Mucosa of gallbladder (tissue), 1 donor: ENCODE results near the gene SLU7. TPM values are rescaled to one million over a fixed set of nuclear protein-coding genes. Genes with fewer than 3 reads are reported as not detected.
A peak's percentile ranks its signal among the peaks of the same experiment; 100 is the strongest.

Experiments
- DNase-seq: peaks from one replicate; pipeline ENCODE4 v3.0.0-alpha.2; 2020; ENCODE audit warnings: low spot score
- total RNA-seq: library from RNA; stranded (reverse); gene quantifications from one replicate; pipeline ENCODE4 v1.2.1, GENCODE V29; 2021
- donor health status: DM: no; HTN: no; CAD: no.

The SLU7 gene
- total RNA-seq, 1 donor from 2014 or later: 48.0 TPM

DNA sequence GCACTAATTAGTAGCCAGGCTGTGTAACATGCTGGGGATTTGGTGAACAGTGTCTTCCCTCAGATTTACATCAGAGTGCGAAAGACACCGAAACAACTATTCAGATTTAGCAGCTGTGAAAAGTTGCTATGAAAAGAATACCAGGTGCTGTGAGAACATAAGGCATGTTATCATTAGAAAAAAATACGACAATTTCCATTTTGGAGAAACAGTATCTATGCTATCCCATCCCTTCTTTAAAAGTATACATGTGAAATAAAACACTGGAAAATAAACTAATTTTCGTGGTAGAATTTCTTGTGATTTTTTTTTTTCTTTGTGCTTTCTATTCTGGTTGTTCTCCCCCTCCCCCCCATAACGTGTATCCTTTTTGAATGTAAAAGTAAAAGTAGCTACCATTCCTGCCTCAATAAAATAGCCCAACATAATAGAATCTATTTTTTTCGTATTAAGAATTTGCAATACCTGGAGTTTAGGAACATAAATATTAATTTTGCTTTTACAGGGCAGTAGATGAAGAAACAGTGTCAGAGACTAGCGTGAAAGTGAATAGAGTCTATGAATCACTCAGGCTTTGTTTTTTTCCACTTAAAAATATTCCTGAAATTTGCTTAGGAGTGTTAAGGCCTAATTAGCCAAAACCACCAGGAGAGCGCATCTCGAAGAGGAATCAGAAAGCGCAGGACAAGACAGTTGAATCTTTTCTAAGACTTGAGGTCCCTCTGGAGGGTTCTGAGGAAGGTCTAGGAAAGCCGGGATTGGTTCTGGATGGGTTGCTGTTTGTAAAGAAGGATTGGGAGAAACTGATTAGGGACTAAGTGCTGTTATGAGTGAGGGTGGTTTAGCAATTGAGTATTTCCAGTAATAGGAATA, 813 bp upstream of the SLU7 start:
- no peak for DNase-seq

DNA sequence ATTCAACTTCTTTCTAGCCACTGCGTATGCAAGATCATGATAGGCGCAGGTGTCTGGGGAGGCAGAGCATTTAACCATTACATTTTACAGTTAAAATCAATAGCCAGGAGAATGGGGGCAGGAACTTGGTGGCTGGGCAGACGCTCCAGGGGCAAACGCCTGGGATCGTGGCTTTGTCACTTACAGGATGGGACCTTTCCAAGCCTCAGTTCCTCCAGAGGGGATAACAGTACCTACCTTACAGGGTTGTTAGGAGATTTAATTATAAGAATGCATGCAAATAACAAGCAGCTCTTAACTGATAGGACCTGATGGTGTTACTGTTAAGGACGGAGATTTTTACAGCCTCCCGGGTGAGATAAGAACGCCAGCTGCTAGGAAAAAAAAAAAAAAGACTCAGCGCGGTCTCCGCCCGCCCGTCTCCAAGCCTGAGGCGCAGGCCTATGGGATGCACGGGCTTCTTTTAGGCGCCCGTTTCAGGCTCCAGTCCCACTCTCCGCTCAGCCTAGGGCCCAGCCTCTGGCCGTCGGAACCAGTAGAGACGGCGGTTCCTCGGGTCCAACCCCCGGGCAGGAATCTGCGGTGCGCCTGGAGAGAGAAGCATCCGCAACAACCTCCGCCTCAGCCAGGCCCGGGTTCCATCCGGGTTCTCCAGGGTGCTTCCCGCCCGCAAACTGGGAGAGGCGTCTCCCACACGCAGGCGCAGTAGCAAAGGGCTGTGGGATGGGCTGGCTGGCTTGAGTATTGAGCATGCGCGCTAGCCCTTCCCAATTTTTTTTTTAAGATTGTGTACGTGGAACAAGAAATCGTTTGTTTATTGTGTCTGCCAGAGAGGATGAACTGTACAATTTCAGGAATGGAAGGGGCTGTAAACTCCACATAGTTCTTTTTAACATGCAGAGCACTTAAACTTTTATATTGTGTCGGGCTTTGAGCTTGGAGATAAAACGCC, 19.2 kb downstream of the SLU7 start, which contains the start of gene FAM200C:
Gene FAM200C, minus strand, starts transcription at position 653 of the 952 bp plus-strand sequence. CDS start 4,564 bp downstream, outside the sequence.
- DNase-seq: peak; percentile 92

DNA sequence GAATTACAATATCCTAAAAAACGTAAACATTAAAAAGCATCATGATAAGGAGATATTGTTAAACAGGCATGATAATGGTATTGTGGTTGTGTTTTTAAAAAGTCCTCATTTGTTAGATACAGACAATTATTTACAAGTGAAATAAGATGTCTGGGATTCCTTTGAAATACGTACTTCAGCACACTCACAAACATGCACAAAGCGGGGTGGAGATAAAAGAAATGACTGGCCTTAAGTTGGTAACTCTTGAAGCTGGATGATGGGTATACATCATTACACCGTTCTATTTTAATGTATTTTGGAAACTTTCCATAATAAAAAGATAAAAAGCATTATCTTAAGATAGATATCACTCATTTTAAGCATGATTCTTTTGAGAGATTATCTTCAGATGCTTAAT, 20.1 kb downstream of the SLU7 start:
- no peak for DNase-seq

DNA sequence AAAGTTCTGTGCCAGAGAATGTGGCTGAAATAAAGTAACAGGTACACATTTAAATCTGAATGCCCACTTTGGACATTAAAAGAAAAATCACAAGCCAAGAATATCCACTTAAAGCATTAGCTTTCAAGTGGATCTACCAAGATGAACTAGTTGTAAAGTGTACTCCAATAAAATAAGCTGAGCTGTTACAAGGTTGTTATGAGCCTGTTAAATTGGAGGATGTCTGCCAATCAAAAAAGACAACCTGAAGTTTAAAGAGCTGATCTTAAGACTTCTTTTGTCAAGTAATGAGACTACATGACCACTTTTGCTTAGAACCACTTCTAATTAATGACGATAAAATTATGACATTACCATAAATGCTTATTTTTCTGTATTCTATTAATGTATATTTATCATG, 21.4 kb downstream of the SLU7 start:
- DNase-seq: no peak

DNA sequence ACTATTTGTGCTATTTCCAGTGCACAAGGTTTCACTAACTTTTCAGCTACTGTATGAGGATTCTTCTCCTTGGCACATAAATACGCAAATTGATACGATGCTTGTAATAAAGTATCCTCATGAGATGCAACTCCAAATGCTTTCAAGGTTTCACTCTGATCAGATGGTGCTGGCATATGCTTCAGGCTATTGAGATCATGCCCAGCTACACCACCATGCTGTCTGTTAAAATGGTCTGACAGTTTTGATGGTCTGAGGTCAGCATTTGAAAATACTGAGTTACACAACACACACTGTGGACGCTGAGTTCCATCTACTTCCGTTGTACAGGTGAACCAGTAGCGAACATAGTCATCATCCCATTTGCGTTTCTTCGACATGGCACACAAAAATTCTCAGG, 23.8 kb downstream of the SLU7 start:
- DNase-seq: no peak

DNA sequence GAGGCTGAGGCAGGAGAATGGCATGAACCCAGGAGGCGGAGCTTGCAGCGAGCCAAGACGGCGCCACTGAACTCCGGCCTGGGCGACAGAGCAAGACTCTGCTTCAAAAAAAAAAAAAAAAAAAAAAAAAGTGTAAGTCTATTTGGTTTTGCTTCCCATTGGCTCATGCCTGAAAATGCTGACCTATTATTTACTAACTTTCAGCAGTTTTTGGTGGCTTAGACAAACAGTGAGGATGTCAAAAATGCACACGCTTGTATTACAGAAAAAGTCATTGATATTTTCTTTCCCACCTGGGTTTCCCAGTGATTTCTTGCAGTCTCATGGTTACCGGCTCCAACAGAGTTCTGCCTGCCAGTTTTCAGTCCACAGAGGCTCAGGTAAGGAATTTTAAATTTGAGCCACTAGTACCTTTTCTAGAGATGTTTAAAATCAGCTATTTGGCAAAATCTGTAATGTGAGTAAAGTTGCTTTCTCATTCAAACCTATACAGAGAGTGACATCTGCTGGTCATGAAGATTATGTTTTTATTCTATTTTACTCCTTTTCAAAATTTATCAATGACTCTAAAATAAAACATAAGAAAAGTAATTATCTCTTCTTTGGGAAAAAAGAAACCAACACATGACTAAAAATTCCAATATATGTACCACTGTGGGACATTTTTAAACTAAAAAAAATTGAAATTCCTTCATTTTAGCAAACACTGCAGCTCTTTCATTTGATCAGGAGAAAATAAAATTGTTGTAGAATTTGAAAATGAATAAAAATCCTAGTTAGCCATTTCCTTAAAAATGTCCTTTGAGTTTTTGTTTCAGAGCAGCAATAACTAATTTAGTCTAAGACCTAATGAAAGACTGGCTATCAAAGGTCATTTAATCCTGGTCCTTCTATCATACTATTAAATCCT, 27.8 kb downstream of the SLU7 start:
- no peak for DNase-seq

DNA sequence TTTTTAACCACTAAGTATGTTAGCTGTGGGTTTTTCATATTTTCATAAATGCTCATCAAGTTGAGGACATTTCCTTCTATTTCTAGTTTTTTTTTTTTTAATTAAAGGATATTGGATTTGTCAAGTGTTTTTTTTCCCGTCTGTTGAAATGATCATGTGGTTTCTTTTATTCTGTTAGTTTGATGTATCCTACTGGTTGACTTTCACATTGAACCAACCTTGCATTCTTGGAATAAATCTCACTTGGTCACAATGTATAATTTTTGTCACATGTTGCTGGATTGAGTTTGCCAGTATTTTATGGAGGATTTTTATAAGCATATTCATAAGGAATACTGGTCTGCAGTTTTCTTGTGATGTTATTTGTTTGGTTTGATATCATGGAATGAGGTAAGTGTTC, 31.4 kb downstream of the SLU7 start:
- DNase-seq: no peak

DNA sequence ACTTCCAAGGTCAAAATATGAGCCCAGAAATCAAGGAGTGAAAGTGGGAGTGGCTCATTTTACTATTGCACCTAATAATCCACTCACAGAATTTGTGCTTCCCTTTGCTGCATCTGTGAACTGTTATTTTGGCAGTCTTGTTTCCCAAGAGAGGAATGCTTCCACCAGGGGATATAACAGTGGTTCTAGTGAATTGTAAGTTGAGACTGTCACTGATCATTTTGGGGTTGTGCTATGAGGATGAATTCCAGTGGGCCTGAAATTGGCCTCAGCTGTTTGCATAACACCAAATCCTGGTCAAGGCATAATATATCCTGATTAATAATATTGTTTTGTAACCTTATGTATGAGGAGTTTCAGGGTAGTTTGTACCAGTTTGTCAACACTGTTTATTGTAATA, 33.4 kb downstream of the SLU7 start:
- no peak for DNase-seq

DNA sequence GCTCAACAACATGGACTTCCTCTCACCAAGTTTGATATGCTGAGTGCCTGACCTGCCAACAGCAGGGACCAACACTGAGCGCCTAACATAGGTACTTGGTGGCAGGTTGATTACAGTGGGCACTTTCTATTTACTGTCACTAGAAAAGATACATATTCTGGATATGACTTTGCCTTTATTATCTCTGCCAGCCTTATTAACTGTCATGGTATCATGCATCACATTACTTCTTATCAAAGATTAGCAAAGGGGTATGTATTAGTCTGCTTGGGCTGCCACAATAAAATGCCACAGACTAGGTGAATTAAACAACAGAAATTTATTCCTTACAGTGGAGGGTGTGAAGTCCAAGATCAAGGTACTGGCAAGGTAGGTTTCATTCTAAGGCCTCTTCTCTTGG, 34.2 kb downstream of the SLU7 start:
- no peak for DNase-seq

DNA sequence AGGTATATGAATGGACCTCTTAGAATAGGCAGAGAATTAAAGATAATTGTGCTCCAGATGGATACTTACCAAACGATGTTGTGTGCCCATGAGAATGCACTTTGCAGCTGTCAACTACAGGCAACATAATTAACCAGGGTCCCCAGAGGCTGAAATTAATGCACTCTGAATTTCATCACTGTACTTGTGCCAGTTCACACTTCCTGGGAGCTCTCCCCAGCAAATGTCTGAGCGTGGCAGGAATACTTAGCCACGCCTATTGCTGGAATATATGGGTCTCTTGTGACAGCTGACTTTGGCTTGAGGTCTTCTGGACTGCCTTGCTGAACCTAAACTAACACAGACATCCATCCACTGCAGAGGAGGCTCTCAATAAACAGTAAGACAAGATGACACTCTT, 36.5 kb downstream of the SLU7 start:
- DNase-seq: no peak

DNA sequence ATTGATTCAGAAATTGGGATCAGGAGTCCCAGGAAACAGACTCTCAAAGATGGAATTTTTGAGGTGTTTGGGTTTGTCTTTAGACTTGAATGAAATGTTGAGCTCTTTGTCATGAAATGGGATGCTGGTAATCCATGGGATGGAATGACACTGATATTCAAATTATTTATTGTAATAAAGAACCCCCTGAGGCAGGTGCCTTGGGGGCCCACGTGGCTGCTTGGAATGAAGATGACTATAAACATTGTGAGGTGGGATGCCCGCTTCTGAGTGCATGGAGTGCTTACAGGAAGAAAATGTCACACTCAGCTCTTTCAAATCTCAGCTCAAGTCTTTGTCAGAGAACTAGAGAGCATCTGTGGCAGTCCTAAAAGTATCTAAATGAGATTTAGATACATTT, 38.8 kb downstream of the SLU7 start:
- DNase-seq: no peak

DNA sequence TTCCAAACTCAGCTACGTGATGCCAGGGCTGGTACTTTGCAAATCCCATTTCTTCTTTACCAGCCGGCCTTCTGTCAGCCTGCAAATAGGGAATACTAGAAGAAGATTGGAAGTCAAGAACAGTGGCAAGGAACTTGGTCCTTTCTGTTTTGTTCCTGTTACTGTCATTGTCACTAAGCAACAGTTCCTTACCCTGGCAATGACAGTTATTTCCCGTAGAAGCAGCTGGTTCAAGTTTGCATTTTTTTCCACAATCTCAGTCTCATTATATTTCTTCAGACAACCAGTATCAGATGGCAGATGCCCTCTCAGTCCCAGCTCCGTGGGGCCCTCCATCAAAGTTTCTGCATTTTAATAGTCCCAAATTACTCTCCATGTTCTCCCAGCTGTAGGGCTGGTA, 39.4 kb downstream of the SLU7 start:
- DNase-seq: no peak

DNA sequence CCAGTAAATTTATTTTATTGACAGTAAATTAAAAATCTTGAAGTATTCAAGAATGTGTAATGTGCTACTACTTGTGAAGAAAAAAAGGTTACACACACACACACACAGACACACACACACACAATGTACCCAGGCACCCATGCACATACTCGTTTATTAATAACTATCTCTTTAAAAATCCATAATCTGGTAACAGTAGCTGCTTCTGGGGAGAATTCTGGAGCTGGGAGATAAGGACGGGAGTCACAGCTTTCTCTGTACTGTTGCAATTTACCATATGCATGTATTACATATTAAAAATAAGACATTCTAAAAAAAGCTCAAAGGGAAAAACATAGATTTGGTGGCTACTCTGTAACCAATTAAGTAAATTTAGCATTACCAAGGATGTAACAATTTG, 40.6 kb downstream of the SLU7 start:
- no peak for DNase-seq

DNA sequence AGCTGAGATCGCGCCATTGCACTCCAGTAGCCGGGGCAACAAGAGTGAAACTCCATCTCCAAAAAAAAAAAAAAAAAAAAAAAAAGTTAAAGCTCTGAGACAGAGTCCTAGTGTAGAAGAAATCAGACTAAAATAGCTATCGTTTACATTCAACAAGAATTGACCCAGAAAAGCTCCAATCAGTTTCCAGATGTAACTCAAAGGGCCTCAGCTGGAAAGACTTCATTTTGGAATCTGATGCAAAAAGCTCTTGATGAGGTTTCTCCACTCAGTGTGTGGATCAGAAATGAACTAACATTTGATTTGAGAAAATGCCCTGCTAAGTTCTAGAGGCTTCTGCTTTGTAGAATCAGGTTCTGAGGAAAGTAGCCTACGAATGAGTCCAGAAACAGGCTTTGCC, 41.2 kb downstream of the SLU7 start:
- DNase-seq: no peak

DNA sequence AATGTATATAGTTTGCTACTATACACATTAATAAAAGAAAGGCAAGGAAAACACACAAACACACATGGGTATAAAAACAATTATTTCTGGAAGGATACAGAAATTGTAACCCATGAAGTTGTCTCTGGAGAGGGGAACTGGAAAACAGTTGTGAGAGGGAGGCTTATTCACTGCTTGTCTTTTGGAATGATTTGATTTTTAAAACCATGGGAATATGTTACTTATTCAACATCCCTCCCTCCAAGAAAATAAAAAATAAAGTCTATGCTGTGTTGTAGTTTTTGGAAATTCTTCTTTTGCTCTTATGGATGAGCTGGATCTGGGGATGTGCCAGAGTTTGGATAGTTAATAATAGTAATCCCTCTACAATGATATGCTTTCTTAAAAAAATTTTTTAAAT, 42.5 kb downstream of the SLU7 start:
- no peak for DNase-seq

DNA sequence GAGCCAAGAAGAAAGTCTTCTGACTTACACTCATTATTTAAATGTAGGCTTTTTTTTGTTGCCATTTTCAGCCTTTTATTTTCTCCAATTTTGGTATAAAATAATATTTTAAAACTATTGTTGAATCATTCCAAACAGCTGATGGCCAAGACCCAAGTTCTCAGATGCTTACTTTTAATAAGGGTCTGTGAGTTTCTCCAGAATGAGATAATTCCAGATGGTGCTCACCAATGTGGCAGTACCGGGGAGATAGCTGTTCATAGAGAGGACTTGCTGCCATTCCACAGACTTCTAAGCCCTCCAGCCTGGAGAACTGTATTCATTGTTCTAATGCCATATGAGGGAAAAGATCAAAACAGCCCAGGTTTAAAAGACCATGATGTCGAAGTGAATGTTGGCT, 43.2 kb downstream of the SLU7 start:
- no peak for DNase-seq

DNA sequence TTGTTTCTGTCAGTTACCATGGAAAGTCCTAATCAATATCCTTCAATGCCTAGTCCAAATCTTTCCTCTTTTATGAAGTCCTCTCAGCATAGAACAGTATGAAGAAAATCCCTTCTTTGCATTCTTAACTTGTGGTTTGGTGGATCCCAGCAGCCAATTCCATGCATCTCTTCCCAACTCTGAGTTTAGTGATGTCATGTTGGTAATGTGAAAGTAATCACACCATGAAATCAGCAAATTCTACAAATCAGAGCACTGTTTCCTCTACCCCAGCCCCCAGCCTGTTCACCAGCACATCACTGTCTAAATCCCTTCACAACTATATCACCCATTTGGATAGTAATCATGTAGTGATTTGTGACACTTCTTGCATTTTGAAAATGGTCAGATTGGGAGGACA, 43.7 kb downstream of the SLU7 start:
- no peak for DNase-seq

DNA sequence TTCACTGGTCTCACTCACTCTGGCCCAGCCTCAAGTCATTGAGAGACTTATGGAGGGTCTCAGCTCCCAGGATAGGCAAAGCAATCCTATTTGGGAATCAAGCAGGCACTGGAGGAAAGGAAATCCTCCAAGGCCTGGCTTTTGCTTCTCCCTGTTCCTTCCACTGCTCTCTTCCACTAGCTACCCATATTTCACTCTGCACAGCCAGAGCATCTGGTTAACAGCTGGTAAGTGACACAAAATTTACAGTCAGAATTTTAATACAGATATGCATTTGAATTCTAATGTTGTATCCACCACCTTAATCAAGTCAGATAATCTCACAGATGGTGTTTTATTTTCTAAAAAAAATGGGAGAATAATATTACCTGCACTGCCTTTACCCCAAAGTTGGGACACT, 47.6 kb downstream of the SLU7 start:
- DNase-seq: no peak

DNA sequence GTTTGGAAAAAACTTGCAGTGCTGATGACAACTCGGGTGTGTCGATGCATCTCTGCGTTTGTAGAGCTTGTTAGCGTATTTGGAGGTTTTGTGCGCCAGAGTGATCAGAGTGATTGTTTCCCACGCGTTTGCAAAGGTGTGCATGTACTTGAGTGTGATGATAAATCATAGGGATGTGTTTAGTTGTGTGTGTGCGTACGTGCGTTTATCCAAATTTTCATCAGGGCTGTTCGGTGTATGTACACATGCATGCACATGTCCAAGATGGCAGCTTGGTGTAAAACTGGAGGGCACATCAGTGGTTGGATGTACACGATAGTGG, 48.2 kb downstream of the SLU7 start:
- no peak for DNase-seq

DNA sequence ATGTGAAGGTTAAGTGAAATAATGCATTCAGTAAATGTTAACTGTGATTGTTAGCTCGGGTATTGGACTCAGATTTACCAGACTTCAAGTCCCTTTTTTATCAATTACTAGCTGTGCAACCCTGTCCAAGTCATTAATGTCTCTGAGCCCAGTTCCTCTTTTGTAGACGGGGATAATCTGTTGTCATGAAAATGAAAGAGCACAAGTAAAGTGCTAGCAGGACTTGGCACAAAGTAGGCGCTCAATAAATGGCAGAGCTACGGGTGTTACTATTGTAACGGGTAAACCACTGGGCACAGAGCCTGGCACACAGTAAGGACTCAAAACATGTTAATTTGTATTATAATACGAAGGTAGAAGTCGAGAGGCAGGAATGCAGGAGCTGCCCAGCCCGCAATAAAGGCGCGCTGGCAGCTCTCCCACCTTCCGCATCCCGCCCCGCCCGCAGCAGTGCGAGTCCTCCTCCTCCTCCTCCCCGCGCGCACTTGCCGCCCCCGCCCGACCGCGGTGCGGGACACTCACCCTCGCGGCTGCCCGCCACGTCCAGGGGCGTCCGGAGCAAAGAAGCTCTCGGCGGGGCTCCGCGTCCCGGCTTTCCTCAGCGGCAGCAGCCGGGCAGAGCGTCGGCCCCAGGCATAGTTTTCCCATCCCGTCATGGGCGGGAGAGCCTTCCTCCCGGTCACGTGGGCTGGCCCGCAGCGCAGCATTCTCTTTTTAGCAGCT, 48.7 kb downstream of the SLU7 start, which contains the start of gene C1QTNF2:
Gene C1QTNF2, minus strand, starts transcription at position 637 of the 723 bp plus-strand sequence. CDS start 15,615 bp downstream, outside the sequence.
- peak; percentile 39 for DNase-seq

DNA sequence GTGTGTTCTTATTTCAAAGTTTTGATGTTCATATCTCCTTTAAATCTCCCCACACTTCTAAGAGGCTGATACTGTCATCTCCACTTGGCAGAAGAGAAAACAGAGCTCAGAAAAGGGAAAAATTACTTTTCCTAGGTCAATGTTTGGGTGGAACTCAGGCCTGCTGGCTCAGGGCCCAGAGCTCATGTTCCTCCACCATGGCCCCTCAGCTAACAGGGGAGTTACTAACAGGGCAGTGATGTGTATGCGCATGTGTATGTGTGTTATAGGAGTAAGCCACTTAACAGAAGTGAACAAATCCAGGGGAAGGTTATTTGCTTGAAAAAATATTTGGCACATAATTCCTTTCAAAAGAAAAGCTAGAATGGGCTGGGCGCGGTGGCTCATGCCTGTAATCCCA, 51.0 kb downstream of the SLU7 start:
- DNase-seq: no peak
